Astrocyte of the spinal cord (primary cell): ENCODE measurements around the gene CLDN6.

Source experiments
- DNase-seq: peaks from one replicate; pipeline ENCODE4 v3.0.0; 2011; ENCODE audit warnings: low read depth, low spot score
- H3K4me3 ChIP-seq: 2 replicates; pipeline ENCODE4 v1.5.1; 2011; ENCODE audit warnings: low read depth, mild to moderate bottlenecking, low read length, moderate library complexity
- in situ Hi-C: cut with HindIII; loops from 2 replicates; pipeline ENCODE4 v1.10.0; 2017; ENCODE audit warnings: low sequenced_read_pairs
- TF ChIP-seq, protein P1 (sequence below): IDR thresholded peaks from 2 replicates; pipeline ENCODE4 v1.5.1; 2012; ENCODE audit warnings: low read depth, mild to moderate bottlenecking, low read length, inconsistent platforms

The CLDN6 gene

DNA sequence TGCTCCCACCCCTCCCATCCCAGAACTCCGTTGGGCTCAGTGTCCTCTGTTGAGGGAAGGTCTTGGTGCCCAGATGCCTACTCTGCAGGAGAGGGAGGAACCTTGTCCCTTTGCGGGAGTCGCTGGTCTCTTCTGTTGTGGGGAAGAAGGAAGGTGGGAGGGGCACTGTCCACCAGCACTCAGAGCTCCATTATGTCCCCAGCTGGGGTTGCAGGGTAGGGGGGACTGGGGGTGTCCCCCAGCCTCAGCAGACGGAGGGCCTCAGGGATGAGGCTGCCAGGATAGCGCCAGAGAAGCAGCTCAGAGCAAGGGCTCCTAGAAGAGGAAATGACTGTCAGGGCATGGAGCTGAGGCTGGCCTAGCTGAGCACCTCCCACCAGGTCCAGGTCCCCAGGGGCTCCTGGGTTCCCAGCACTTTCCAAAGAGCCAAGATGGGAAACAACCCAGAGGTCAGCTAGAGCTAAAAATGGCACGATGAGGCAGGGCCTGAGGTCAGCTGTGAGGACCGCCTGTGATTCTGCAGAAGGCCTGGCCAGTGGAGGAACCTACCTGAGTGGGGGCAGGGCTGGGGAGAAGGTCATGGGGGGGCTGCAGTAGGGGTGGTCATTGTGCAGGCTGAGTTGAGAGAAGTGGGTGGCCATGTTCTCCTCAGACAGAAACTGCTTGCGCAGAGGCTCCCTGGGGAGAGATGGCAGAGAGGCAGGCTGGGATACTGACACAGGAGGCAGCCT, 4.9 kb upstream of the CLDN6 start:
- TF ChIP-seq, protein P1, sequence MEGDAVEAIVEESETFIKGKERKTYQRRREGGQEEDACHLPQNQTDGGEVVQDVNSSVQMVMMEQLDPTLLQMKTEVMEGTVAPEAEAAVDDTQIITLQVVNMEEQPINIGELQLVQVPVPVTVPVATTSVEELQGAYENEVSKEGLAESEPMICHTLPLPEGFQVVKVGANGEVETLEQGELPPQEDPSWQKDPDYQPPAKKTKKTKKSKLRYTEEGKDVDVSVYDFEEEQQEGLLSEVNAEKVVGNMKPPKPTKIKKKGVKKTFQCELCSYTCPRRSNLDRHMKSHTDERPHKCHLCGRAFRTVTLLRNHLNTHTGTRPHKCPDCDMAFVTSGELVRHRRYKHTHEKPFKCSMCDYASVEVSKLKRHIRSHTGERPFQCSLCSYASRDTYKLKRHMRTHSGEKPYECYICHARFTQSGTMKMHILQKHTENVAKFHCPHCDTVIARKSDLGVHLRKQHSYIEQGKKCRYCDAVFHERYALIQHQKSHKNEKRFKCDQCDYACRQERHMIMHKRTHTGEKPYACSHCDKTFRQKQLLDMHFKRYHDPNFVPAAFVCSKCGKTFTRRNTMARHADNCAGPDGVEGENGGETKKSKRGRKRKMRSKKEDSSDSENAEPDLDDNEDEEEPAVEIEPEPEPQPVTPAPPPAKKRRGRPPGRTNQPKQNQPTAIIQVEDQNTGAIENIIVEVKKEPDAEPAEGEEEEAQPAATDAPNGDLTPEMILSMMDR = no peak
- in situ Hi-C loops = no loop called here
- H3K4me3 ChIP-seq = peak overlapping the region; percentile 80
- DNase-seq = peak; percentile 51

DNA sequence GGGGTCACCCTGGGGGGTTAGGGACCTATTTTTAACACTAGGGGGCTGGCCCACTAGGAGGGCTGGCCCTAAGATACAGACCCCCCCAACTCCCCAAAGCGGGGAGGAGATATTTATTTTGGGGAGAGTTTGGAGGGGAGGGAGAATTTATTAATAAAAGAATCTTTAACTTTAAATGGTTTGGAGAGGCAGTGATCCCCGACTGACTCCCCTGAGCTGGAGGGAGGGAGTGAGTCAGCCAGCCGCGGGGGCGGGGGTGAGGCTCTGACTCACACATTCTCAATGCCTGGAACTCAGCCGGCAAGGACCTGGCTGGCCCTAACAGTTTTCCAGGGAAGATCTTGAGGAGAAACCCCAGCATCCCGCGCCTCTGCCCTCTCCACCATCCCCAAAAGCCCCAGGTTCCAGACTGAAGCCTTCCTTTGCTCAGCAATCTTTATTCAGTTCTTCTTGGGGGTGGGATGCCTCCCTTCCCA, 4.3 kb upstream of the CLDN6 start:
- TF ChIP-seq, protein P1 = no peak
- DNase-seq = peak; percentile 97
- in situ Hi-C loops = no loop called here
- H3K4me3 ChIP-seq = peak overlapping the region; percentile 80

DNA sequence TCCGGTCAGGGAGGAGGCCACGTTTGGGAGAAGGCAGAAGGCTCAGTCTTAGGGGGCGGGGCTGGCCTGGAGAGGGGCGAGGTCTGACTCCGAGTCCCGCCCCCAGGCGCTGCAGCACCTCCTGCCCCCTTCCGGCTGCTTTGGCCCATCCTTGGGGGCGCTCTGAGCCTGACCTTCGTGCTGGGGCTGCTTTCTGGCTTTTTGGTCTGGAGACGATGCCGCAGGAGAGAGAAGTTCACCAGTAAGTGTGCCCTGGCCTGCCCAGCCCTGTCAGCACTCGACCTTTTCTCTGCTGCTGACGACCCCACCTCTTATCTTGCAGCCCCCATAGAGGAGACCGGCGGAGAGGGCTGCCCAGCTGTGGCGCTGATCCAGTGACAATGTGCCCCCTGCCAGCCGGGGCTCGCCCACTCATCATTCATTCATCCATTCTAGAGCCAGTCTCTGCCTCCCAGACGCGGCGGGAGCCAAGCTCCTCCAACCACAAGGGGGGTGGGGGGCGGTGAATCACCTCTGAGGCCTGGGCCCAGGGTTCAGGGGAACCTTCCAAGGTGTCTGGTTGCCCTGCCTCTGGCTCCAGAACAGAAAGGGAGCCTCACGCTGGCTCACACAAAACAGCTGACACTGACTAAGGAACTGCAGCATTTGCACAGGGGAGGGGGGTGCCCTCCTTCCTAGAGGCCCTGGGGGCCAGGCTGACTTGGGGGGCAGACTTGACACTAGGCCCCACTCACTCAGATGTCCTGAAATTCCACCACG, 3.6 kb upstream of the CLDN6 start:
- in situ Hi-C loops = no loop called here
- TF ChIP-seq, protein P1 = peak; percentile 39
- DNase-seq = peak; percentile 98
- peak overlapping the region; percentile 80 for H3K4me3 ChIP-seq

DNA sequence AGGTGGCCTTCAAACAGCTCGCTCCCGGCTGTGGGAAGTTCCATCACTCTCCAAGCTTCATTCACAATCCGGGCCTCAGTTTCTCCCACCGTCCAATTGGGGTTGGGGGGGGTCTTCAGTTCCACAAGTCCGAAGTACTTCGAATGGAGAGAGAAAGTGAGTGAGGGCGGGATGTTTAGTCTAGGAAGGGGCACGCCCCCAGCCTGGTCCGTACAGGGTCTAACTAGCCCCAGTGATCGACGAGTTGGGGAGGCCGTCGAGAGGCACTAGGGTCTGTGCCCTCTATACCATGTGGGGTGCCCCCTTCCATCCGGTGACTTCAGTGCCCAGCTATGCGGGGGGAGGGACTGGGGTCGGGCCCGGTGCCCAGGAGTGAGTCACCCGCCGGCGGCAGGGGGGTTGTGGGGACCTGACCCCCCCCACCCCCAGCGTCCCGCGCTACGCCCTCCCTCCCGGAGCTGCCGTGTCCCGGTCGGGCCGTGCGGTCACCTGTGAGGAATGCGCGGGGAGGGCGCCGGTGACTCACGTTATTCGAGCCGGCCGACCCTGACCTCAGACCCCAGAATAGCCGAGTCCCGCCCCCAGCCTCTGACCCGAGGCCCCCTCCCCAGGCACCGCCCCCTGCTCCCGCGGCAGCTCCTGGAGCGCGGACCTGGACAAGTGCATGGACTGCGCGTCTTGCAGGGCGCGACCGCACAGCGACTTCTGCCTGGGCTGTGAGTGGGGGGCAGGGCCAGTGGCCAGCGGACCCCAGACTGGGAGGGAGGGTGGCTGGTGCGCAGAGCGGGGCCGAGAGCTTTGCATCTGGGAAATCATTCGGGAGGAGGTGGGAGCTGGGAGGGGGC, 2.8 kb upstream of the CLDN6 start:
- peak overlapping the region; percentile 80 for H3K4me3 ChIP-seq
- TF ChIP-seq, protein P1 = no peak
- DNase-seq = peak; percentile 91
- in situ Hi-C loops = no loop called here

DNA sequence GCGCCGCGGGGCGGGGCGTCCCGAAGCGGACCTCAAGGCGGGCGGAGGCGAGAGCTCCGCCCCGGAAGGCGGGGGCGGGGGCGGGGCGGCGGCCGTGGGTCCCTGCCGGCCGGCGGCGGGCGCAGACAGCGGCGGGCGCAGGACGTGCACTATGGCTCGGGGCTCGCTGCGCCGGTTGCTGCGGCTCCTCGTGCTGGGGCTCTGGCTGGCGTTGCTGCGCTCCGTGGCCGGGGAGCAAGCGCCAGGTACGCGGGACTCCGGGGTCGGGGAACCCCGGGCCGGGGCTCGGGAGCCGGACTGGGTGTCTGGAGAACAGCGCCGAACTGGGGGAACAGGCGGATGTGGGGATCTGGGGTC, 2.2 kb upstream of the CLDN6 start, which contains the start of gene TNFRSF12A:
TNFRSF12A (plus strand) TSS at position 122 of the 357 bp plus-strand sequence; CDS start at position 152, 30 bp downstream.
- in situ Hi-C loops = no loop called here
- DNase-seq = peak; percentile 80

More for the DNA sequence above, 2.2 kb upstream of the CLDN6 start, which contains the start of gene TNFRSF12A:
- peak within 1 kb of the TSS; percentile 80 for H3K4me3 ChIP-seq
- TF ChIP-seq, protein P1 = no peak
